Fibroblast of skin of right quadriceps (primary cell): ENCODE measurements around the gene PIP4K2A.

Experiments
- DNase-seq: peaks from one replicate; pipeline ENCODE4 v3.0.0-alpha.2; 2013

The PIP4K2A gene

DNA sequence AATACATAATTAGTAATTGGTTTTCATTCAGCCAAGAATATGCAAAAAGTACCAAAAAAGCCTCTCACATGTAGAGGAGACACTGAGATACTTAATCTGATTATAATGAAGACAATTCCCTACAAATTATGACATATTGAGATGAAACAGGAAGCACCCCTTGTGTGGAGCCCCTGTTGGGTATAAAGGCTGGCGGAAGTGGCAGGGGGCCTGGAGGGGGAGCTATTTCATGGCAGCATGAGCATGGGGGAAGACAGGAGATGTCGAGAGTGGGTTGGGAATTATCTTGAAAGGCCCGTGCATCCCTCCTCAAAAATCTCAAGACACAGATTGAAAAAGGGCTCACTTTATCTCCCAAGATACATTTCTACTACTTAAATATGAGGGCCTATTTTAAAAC is 96.9 kb downstream of the PIP4K2A start:
- DNase-seq: no peak

DNA sequence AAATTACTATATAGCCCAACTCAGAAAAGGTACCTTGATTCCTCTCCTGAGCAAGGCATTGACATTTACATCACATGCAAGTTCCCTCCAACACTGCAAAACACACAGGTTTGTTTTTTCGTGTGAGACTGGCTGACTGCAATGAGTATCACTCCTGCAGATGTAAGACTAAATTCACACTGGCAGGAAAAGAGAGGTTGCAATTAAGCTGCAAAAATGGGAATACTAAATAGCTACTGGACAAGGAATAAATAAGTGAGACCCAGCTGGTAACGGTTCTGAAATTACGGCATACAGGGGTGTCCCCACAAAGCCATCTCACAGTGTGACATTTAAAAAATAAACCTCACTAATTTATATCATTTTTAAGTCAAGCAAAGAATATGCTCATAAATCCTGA is 97.3 kb downstream of the PIP4K2A start:
- no peak for DNase-seq

DNA sequence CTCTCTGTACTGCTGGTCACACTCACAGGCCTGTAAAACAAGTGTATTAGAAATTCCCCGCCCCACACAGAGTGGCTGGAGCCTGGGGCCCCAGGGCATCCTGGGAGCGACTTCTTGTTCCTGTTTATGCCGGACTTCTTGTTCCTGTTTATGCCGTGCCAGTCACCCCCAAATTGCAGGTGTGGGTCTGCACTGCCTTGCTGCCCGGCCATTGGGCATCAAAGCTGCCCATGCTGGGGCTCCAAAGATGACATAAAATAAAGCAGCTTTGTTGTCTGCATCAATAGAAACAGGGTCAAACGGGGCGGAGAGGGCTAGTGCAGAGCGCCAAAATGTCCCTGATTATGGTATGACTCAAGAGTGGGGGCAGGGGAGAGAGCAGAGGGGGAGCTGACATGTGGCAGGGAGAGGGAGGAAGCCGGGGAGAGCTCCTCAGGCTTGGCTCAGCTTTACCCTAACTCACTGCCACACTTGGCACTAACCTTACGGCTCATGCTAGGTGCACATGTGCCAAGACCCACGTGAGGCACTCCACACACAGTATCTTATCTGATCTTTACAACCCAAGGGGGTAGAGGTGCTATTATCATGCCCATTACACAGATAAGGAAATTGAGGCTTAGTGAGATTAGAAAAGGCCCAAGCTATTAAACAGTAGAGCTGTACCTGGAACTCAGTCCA is 98.4 kb downstream of the PIP4K2A start:
- peak; percentile 34 for DNase-seq

GRCh38 chr10:22615101-22615500 is 99.3 kb downstream of the PIP4K2A start:
- no peak for DNase-seq

GRCh38 chr10:22613011-22613410 is 101.4 kb downstream of the PIP4K2A start:
- DNase-seq: no peak

DNA sequence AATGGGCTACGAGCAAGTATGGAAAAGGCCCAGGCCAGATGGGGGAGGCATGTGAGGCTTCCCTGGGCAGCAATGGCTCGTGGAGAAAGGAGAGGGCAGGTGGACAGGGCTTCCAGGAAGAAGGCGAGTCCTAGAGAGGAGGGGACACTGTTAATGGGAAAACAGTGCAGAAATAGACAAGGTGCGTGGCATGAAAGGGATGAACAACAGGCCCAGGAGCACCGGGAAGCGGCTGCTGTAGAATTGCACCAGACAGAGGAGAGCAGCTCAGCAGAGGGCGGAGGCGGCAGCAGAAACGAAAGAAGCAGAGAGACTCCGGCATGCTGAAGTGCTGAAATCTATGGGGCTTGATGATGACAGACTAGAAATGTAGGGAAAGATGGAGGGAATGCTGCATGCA is 102.1 kb downstream of the PIP4K2A start:
- DNase-seq: no peak

GRCh38 chr10:22611425-22612115 is 102.8 kb downstream of the PIP4K2A start:
- no peak for DNase-seq

- no peak for DNase-seq
Measured at GRCh38 chr10:22610610-22611009, 103.8 kb downstream of the PIP4K2A start.

GRCh38 chr10:22609719-22610465 is 104.5 kb downstream of the PIP4K2A start:
- no peak for DNase-seq

GRCh38 chr10:22609251-22609650 is 105.1 kb downstream of the PIP4K2A start:
- DNase-seq: no peak

DNA sequence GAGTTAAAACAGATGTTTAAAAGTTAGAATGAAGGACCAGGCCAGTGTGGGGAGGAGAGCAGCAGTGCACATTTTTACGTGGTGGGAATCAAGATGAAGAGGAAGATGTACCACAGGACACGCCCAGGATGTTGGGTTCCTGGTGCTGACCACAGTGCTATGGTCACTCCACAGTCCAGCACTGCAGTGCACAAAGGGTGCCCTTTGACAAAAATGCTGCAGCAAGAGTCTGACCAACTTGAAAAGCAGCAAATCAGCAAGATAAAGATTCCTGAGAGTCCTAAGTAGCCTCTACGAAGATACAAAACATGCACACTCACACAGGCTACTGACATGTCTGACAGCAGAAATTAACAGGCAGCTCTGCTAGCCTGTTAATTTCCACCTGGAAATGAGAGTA is 107.1 kb downstream of the PIP4K2A start:
- no peak for DNase-seq

GRCh38 chr10:22606164-22606614 is 108.2 kb downstream of the PIP4K2A start:
- no peak for DNase-seq

DNA sequence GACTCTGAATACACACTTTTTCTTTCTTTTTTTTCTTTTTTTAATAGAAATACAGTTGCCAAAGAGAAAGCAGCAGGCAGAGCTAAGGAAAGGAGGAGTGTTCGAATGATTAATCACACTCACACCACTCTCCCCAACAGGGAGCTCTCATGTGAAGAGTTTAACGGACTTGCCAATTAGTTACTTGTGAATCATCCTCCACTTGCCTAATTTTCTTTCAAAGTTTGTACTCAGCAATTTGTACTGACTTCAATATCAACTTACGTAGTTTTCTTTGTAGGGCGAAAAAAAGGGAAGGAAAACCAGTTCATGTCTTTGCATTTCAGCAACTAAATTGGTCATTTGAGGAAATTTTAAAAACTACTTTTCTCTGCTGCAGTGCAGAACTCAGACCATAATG is 109.2 kb downstream of the PIP4K2A start:
- DNase-seq: peak; percentile 84

DNA sequence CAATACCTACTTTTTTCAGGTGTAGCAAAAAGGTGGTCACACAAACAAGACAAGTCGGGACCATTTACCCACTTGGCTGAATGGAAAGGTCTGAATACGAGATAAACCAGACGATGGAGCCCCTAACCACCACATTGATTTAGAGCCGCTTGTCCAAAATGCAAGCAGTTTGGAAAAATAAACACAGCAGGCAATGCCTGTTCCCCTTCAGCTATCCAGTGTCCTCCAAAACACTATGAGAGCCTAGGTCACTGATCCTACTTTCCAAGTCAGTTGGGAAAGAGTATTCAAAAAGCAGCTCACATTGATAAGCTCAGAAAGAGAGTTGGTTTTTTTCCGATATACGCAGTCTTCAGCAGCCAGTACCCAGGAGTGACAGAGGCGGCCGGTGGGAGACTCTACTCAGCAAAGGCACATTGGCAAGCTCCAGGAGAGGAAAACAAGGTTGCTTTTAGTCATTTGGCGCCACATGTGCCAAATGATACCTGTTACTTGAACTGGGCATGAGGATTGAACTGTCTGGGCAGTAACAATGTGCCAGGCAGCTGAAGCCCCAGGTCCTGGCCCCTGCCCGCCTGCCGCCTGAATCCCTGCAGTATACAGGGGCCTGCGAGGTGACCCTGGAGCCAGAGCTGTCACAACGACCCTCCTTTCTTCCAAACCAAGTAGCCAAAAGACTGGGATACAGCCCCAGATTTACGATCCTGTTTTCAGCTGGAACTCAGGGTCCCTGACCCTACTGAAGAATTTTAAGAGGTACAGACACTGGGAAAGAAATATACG is 109.8 kb downstream of the PIP4K2A start:
- no peak for DNase-seq

DNA sequence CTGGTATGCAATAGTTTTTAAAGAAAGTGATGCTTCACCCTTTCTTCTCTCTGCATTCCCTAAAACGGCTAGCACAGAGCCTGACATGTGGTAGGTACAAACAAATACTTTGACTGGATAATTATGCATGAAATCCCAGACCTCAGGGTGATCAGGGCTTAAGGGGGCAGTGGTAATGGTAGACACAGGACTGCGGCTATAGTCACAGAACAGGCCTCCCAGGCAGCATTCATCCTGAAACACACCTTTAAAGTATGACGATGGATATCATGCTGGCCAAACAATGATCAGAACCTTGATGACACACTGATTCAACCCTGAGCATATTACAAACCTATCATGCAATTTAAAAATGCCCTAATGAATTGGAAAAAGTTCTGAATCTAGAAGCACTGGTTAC is 110.8 kb downstream of the PIP4K2A start:
- DNase-seq: no peak

DNA sequence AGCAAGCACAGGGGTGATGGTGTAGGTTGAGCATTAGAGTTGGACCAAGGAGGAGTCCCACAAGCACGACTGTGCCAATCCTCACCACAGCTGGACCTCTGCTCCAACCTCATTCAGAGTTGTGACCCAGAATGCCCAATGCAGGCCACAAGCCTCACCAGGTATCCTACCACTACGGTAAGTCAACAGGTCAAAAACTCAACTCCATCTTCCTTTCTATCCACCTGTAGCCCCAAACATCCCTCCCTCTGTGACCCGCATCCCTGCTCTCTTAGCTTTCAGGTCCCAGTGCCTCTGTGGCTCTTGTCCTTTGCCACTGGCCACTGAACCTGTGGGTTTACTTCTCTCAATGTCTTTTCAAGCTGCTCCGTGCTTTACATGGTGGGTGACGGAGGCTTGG is 112.8 kb downstream of the PIP4K2A start:
- DNase-seq: no peak

DNA sequence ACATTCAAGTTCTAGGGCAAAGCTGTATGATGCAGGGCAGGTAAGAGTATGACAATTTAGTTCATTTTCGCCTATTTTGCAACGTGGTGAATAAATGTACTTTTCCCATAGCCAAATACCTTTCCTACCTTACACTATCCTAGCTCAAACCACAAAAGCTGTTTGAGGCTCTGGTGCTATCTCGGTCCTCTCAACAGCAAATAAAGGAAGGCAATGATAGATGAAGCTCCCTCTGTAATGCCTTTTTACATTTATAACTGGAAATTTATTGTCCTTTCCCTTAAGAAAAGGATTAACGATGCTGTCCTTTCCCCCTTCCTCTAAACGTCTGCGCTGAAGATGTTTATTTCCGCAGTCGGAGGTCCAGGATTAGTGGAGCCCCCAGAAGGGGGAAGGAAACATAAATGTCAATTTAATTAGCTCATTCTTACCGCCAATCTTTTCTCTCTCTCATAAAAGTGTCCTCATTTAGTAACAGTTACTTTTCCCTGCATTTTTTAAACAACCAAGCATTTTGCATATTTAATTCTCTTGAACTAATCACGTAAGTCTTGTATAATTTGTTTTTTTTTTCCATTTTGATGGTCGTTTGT is 114.6 kb downstream of the PIP4K2A start:
- DNase-seq: peak; percentile 35

DNA sequence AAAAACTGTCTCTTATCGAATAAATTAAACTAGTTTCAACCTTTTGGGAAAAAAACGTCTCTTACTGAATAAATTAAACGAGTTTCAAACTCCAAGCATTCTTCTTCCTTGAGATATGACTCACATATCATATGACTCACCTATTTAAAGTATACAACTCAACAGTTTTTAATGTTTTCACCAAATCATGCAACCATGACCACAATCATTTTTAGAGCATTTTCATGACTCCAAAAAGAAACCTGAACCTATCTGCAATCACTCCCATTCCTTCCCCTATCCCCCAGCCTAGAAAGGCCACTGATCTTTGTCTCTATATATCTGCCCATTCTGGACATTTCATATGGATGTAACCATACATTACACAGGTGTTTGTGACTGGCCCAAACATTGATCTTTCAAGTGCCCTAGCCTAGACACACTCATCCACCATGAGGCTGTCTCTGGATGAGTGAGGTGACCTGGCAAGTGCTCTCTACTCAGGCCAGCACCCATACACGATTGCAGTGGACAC is 115.3 kb downstream of the PIP4K2A start:
- peak; percentile 84 for DNase-seq

- DNase-seq: peak; percentile 2
Measured at GRCh38 chr10:22598478-22598877, 115.9 kb downstream of the PIP4K2A start.

DNA sequence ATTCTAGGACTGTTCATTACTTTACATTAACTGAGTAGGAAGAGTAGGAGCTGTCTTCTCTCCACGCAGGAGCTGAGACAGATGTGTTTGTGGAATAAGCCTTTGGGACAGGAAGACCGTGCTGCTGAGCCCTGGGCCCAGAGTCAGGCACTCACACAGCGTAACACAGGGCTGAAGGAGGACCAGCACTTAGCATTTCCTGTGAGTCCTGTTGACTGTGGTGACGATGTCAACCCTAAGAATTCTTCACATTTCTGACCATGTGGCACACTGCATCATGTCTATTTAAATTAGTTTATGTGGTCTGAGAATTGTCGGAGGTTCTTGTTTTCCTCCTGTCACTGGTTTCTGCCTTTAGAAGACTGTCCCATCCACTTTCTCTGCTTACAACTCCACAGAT is 117.2 kb downstream of the PIP4K2A start:
- peak; percentile 59 for DNase-seq

DNA sequence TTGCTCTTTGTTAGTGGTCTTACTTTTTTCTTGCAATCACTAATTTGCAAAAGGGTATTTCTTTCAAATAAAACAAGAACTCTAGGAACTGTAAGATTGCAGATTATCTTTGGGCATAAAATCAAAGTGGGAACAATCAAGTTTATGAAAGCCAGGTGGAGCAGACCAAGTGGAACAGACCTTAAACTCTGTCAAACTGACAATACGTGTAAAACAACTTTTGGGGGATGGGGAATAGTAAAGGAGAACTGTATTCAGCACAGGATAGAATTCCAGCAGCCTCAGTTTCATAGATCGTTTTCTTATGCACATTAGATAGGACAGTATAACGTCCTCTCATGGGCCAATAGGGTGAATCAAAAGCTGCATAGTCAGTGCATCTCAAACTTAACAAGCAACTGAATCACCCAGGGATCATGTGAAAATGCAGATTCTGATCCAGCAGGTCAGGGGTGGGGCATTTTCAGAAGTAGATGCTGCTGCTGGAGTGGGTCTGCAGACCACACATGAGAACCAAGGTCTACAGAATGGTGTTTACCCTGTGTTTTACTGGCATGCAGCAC is 120.7 kb downstream of the PIP4K2A start:
- DNase-seq: no peak

DNA sequence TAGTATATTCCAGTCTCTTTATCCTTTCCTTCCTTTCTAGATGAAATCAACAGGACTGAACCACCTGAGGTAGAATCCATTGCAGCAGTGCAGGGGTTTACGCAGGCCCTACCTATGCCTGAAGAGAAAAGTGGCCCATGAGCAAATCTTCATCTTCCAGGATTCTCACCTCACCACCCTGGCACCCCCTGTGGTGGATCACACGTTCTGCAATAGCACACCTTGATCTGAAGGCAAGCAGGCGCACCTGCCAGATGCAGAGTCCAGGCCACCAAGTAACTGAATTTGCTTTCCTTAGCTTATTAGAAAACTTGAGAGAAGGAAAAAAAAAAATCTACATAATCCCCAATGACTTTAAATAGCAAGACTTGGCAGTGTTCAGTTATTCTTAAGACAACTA is 121.4 kb downstream of the PIP4K2A start:
- no peak for DNase-seq
